ENCODE results near the gene NXT1. TPM values are rescaled to one million over a fixed set of nuclear protein-coding genes. Genes with fewer than 3 reads are reported as not detected.

NXT1 gene
- total and polyA plus RNA-seq, 2 experiments from 2014 or later: 30.2 to 34.4 TPM

DNA sequence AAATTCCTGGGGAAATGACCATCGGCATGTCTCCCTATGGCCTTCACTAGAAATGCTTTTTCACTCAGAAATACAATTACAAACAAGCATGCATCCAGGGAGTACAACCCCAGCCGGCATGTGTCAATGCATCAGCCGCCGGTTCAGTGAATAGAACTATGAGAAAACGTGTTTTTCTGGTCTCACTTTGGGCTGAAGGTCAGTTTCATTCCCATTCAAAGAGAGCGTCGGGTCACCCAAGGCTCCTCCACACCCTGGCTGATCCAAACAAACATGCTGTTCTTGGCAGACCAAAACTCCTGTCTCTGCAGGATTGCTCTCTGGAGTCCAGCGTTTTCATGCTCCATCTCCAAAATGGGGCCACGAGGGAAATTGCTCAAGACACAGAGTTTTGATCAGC is 35.5 kb upstream of the NXT1 start (continued):
- TF ChIP-seq, protein P1, sequence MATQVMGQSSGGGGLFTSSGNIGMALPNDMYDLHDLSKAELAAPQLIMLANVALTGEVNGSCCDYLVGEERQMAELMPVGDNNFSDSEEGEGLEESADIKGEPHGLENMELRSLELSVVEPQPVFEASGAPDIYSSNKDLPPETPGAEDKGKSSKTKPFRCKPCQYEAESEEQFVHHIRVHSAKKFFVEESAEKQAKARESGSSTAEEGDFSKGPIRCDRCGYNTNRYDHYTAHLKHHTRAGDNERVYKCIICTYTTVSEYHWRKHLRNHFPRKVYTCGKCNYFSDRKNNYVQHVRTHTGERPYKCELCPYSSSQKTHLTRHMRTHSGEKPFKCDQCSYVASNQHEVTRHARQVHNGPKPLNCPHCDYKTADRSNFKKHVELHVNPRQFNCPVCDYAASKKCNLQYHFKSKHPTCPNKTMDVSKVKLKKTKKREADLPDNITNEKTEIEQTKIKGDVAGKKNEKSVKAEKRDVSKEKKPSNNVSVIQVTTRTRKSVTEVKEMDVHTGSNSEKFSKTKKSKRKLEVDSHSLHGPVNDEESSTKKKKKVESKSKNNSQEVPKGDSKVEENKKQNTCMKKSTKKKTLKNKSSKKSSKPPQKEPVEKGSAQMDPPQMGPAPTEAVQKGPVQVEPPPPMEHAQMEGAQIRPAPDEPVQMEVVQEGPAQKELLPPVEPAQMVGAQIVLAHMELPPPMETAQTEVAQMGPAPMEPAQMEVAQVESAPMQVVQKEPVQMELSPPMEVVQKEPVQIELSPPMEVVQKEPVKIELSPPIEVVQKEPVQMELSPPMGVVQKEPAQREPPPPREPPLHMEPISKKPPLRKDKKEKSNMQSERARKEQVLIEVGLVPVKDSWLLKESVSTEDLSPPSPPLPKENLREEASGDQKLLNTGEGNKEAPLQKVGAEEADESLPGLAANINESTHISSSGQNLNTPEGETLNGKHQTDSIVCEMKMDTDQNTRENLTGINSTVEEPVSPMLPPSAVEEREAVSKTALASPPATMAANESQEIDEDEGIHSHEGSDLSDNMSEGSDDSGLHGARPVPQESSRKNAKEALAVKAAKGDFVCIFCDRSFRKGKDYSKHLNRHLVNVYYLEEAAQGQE (IDR thresholded peaks at IDR 0.05; ENCODE audit: unreplicated experiment): no peak

GRCh38 chr20:23316626-23317025 is 34.0 kb upstream of the NXT1 start:
- no peak for DNase-seq (ENCODE audit: low spot score)
- Mint-ChIP-seq H3K4me1 (no peaks in the 10 kb centered on the region), H3K27ac (no peak overlapping the region), H3K27me3 (ENCODE audit: insufficient read depth, low read depth, poor library complexity) (no peaks in the 10 kb centered on the region), H3K36me3 (ENCODE audit: low read depth) (no peaks in the 10 kb centered on the region; the same call in 2 of the 3 replicates), H3K9me3 (peaks cover 4% of the 10 kb centered on the region; the same call in 1 of the 3 replicates), H3K4me3 (no peak overlapping the region)
- no peaks in the 10 kb centered on the region for H4K20me1 ChIP-seq (replicated peaks; ENCODE audit: insufficient read depth)
- H3K79me2 ChIP-seq (replicated peaks; ENCODE audit: insufficient read depth): no peaks in the 10 kb centered on the region
- no peaks in the 10 kb centered on the region for H3K36me3 ChIP-seq (ENCODE audit: insufficient read depth)
- no peak overlapping the region for H2AFZ ChIP-seq
- H3K9me2 ChIP-seq (ENCODE audit: insufficient read depth): no peaks in the 10 kb centered on the region
- H3K4me2 ChIP-seq: no peak overlapping the region
- no peak overlapping the region for H3K27ac ChIP-seq (ENCODE audit: low read depth)
- ATAC-seq: no peak
- H3K4me1 ChIP-seq (ENCODE audit: insufficient read depth): no peaks in the 10 kb centered on the region
- no peaks in the 10 kb centered on the region for H3K27me3 ChIP-seq (ENCODE audit: insufficient read depth)
- no peak overlapping the region for H3K4me3 ChIP-seq
- H3F3A ChIP-seq (replicated peaks; ENCODE audit: low read depth): no peaks in the 10 kb centered on the region
- TF ChIP-seq EZH2phosphoT487 (IDR thresholded peaks at IDR 0.05; ENCODE audit: unreplicated experiment) (no peak), CREB1 (CRISPR knock-in tag; IDR thresholded peaks at IDR 0.05; ENCODE audit: low read depth) (no peak), ZNF114 (CRISPR knock-in tag; IDR thresholded peaks at IDR 0.05) (no peak), POLR2AphosphoS5 (IDR thresholded peaks at IDR 0.05; ENCODE audit: low read depth) (no peak), CTCF (conservative IDR thresholded peaks at IDR 0.05; ENCODE audit: low read depth in 2 of 2) (no peak), ZNF331 (CRISPR knock-in tag; IDR thresholded peaks at IDR 0.05; ENCODE audit: low read depth) (no peak), EZH2 (IDR thresholded peaks at IDR 0.05; ENCODE audit: low read depth, unreplicated experiment) (no peak), ETS1 (IDR thresholded peaks at IDR 0.05) (no peak), NANOG (IDR thresholded peaks at IDR 0.05; ENCODE audit: borderline replicate concordance) (no peak), STAT1 (IDR thresholded peaks at IDR 0.05; ENCODE audit: unreplicated experiment) (no peak)
- TF ChIP-seq, protein P1 (IDR thresholded peaks at IDR 0.05; ENCODE audit: unreplicated experiment): no peak

All from GM23338 (cell line).